Duodenal mucosa (tissue), 2 donors: ENCODE measurements around the gene PIGN.

Source experiments
- H3K27ac ChIP-seq: one replicate; pipeline ENCODE4 v1.7.0; 2013; ENCODE audit warnings: low read depth, low read length
- H3K27me3 ChIP-seq, 2 donors: one replicate each; pipeline ENCODE4 v1.7.0; 2013; ENCODE audit warnings: low read length in 2 of 2, control low read depth in 1 of 2; ENCODE audit not compliant: insufficient read depth in 2 of 2, control insufficient read depth in 1 of 2
- H3K36me3 ChIP-seq, 2 donors: one replicate each; pipeline ENCODE4 v1.7.0; 2013; ENCODE audit warnings: low read length in 2 of 2, control low read depth in 1 of 2; ENCODE audit not compliant: insufficient read depth in 2 of 2, control insufficient read depth in 1 of 2
- H3K4me1 ChIP-seq, 2 donors: one replicate each; pipeline ENCODE4 v1.7.0; 2013; ENCODE audit warnings: low read length in 2 of 2, control low read depth in 1 of 2; ENCODE audit not compliant: insufficient read depth in 2 of 2, control insufficient read depth in 1 of 2
- H3K4me3 ChIP-seq, 2 donors: one replicate each; pipeline ENCODE4 v1.7.0; 2013; ENCODE audit warnings: low read length in 2 of 2, low read depth in 1 of 2
- H3K9ac ChIP-seq, 2 donors: one replicate each; pipeline ENCODE4 v1.7.0; 2013; ENCODE audit warnings: low read length in 2 of 2, low read depth in 1 of 2
- H3K9me3 ChIP-seq, 2 donors: one replicate each; pipeline ENCODE4 v1.7.0; 2013; ENCODE audit warnings: low read length in 2 of 2, control low read depth in 1 of 2; ENCODE audit not compliant: control insufficient read depth in 1 of 2

PIGN gene

DNA sequence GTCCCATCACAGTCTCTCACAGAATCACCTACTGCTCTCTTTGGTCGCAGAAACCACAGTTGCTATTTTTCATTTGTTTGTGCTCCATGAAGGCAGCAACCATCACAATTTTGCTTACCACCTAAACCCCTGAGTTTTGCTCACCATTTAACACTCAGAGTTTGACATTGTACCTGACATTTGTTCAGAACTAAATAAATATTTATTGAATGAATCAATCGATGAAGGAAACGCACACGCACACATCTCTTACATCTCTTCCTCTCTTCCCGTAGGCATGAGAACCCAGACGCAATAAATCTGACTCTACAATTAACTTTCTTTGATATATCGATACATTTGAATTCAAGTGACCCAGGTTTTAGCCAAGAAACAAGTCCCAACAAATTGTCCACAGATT, 188.5 kb downstream of the PIGN start:
- Histone ChIP-seq H3K4me1 (peaks cover 0 to 5% of the 10 kb centered on the region in 2 donors), H3K9ac (no peak overlapping the region), H3K9me3 (no peaks in the 10 kb centered on the region), H3K4me3 (no peak overlapping the region), H3K27ac (no peak overlapping the region), H3K36me3 (no peaks in the 10 kb centered on the region), H3K27me3 (no peaks in the 10 kb centered on the region)

DNA sequence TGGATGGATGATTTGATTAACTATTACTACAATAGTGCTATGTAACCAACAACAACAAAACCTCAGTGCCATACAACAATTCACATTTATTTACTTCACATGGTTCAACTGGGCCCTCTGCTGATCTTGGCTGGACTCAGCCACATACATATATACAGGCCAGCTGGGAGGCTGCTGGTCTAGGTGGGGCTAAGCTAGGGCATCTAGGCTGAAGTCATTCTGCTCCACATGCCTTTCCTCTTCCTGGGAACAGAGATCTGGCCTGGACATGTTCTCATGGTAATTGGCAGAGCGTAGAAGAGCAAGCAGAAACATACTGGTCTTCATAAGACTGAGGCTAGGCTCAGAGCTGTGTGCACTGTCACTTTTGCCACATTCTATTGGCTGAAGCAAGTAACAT, 191.2 kb downstream of the PIGN start:
- Histone ChIP-seq H3K9me3 (no peaks in the 10 kb centered on the region), H3K9ac (no peak overlapping the region), H3K36me3 (no peaks in the 10 kb centered on the region)

DNA sequence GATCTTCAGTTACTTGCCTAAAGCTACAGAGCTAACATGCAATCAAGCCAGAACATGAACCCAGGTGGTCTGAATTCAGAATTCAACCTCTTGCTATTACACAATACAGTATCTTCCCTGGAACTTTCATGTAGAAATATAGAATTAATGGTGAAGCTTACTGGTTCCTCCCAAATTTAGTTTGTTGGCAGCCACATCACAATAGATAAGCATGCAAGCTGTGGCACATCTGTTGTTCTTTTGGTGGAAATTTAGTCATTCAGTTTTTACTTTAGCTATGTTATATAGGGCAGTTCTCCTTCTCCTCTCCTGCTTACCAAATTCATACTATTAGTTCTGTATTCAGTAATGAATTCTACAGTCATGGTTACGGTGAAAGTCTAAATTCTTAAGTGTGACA, 193.0 kb downstream of the PIGN start:
- Histone ChIP-seq H3K4me1 (peaks cover 0 to 17% of the 10 kb centered on the region in 2 donors), H3K9me3 (no peaks in the 10 kb centered on the region), H3K27ac (no peak overlapping the region), H3K4me3 (no peak overlapping the region), H3K27me3 (no peaks in the 10 kb centered on the region), H3K9ac (no peak overlapping the region), H3K36me3 (no peaks in the 10 kb centered on the region)

More for the DNA sequence above, 191.2 kb downstream of the PIGN start:
- no peaks in the 10 kb centered on the region for H3K27me3 ChIP-seq
- H3K4me3 ChIP-seq = no peak overlapping the region
- no peak overlapping the region for H3K27ac ChIP-seq
- peaks cover 0 to 17% of the 10 kb centered on the region in 2 donors for H3K4me1 ChIP-seq

DNA sequence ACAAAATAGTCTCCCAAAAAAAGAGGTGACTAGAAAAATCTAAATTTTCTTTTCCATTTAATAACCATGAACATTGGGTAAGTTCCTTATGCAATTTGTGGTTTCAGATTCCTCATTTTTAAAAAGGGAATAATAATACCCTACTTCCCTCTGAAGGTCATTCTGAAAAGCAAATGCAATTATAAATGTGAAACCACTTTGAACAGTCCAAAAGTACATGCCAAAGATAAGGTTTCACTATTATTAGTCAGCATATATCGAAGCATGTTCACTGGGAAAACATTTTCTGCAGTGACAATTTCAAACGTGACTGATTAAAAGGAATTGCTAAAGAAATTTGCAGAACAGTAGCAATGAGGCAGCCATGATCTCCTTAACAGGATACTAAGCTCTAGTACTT, 193.9 kb downstream of the PIGN start:
- Histone ChIP-seq H3K9ac (no peak overlapping the region), H3K4me3 (no peak overlapping the region), H3K36me3 (no peaks in the 10 kb centered on the region), H3K27me3 (no peaks in the 10 kb centered on the region), H3K9me3 (no peaks in the 10 kb centered on the region), H3K27ac (no peak overlapping the region), H3K4me1 (peaks cover 0 to 17% of the 10 kb centered on the region in 2 donors)

DNA sequence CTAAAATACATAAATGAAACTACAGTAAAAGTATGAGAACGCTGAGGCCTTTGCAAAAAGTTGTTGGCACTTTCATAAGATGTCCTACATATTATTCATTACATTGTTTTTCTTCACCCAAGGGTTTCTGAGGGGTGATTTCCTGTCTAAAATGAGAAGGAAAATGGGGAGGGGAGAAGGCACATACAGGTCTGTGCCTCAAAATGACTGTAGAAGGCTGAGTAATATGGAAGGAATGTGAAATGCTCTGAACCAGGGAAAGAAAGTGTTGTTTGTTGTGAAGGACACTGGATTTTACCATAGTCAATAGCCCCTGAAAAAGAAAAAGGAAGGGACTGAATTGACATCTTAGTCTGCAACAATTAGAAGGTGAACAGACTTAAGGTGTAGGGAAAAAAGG, 194.6 kb downstream of the PIGN start:
- Histone ChIP-seq H3K4me3 (no peak overlapping the region), H3K36me3 (no peaks in the 10 kb centered on the region), H3K9ac (no peak overlapping the region), H3K4me1 (peaks cover 0 to 17% of the 10 kb centered on the region in 2 donors), H3K27me3 (no peaks in the 10 kb centered on the region), H3K27ac (no peak overlapping the region), H3K9me3 (no peaks in the 10 kb centered on the region)

DNA sequence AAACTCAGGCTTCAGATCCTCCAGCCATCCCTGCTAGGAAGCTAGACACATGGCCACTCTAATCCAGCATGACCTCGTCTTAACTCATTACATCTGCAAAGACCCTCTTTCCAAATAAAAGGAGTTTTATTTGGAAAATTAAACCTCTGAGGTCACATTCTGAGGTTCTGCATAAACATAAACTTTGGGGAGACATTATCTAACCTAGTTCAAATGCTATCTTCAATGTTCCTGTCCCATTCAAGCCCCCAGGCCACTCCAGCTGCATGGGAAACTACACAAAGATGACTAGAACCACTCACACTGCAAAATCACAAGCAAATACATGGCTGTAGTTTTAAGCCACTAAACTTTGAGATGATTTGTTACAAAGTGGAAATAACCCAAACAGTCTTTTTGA, 195.0 kb downstream of the PIGN start:
- peaks cover 0 to 17% of the 10 kb centered on the region in 2 donors for H3K4me1 ChIP-seq
- H3K27me3 ChIP-seq = no peaks in the 10 kb centered on the region
- H3K4me3 ChIP-seq = no peak overlapping the region
- no peaks in the 10 kb centered on the region for H3K36me3 ChIP-seq
- H3K9me3 ChIP-seq = no peaks in the 10 kb centered on the region
- H3K9ac ChIP-seq = no peak overlapping the region
- no peak overlapping the region for H3K27ac ChIP-seq

DNA sequence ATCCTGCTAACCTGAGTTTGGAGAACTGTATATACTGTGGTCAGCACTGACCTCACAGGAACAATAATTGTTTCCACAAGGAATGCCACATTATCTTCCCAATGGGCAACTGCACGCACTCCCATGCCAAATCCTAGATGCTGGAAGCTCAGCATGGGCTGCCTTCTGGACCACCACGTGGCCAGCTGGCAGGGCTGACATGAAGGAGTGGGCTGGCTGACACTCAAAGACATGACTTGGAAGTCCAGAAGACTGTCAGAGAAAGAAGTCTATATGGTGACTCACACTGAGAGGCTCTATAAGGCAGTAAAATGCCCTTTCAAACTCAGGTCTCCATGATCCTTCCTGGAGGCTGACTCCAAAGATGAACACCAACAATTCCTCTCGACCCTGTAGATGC, 195.7 kb downstream of the PIGN start:
- H3K9ac ChIP-seq = no peak overlapping the region
- no peaks in the 10 kb centered on the region for H3K36me3 ChIP-seq
- H3K4me1 ChIP-seq = peaks cover 0 to 17% of the 10 kb centered on the region in 2 donors
- no peaks in the 10 kb centered on the region for H3K9me3 ChIP-seq
- H3K27ac ChIP-seq = no peak overlapping the region
- H3K4me3 ChIP-seq = no peak overlapping the region
- no peaks in the 10 kb centered on the region for H3K27me3 ChIP-seq
